ENCODE results near the gene BIRC6.

- no peak for TF ChIP-seq CTCF (IDR thresholded peaks at IDR 0.05)
- no peak for TF ChIP-seq EZH2 (IDR thresholded peaks at IDR 0.05; ENCODE audit: borderline replicate concordance, insufficient read depth, low read depth, low read length, poor library complexity, severe bottlenecking)
Measured at GRCh38 chr2:32376756-32377155, 19.9 kb downstream of the BIRC6 start.
